Activated CD4-positive, CD25-positive, alpha-beta regulatory T cell (primary cell): ENCODE measurements around the gene XPC.
"Not testable (repeated sequence)": the region's sequence is repeated elsewhere in the genome, so short reads cannot be mapped to it uniquely, and the experiment has no call there.

Experiments used
- DNase-seq, 4 experiments: peaks; one replicate each; lab custom pipeline; 2025; lab: John Stamatoyannopoulos, UW

The XPC gene

GRCh38 chr3:14119651-14120050 is 58.8 kb downstream of the XPC start:
- no peak for DNase-seq

- no peak for DNase-seq
Observed at GRCh38 chr3:14118400-14119381, 59.7 kb downstream of the XPC start.

GRCh38 chr3:14117468-14118399 is 60.7 kb downstream of the XPC start:
- no peak for DNase-seq

- no peak for DNase-seq
Observed at GRCh38 chr3:14113965-14114635, 64.3 kb downstream of the XPC start.

- no peak for DNase-seq
Observed at GRCh38 chr3:14110699-14111098, 67.7 kb downstream of the XPC start.

- not testable (repeated sequence) for DNase-seq
Observed at GRCh38 chr3:14109821-14110220, 68.6 kb downstream of the XPC start.

GRCh38 chr3:14097616-14098391 is 80.6 kb downstream of the XPC start:
- DNase-seq: no peak

GRCh38 chr3:14096742-14097141 is 81.7 kb downstream of the XPC start:
- no peak for DNase-seq
